HEK293 (cell line): ENCODE results near the gene TMIGD2.

Experiments
- CTCF ChIA-PET: fragments of 350-600 bp; formaldehyde crosslinking; extraction: SDS; loops from one replicate; lab custom pipeline; 2021; ENCODE audit warnings: antibody characterized with exemption; lab: Yijun Ruan, JAX
- POLR2A ChIA-PET: fragments of 300-600 bp; formaldehyde crosslinking; extraction: SDS; loops from one replicate; lab custom pipeline; 2020; ENCODE audit warnings: antibody characterized with exemption, inconsistent platforms; lab: Yijun Ruan, JAX
- H3K27ac ChIP-seq: fragments of 200-500 bp; sonication (Bioruptor generic); 2 replicates; pipeline ENCODE4 v1.5.1; 2014; ENCODE audit warnings: low read depth, low read length, control low read depth, inconsistent platforms; ENCODE audit errors: extremely low read depth
- H3K36me3 ChIP-seq, 2 experiments: fragments of 200-500 bp in 1 of 2; sonication (Bioruptor generic) in 1 of 2; 1 replicate in 1 of 2; 2 replicates in 1 of 2; pipeline ENCODE4 v1.5.1; 2014 to 2017; ENCODE audit warnings: inconsistent platforms in 2 of 2, low read length in 2 of 2; ENCODE audit not compliant: control insufficient read depth in 2 of 2, insufficient read depth in 1 of 2
- H3K4me1 ChIP-seq: fragments of 200-500 bp; sonication (Bioruptor generic); 2 replicates; pipeline ENCODE4 v1.5.1; 2014; ENCODE audit warnings: mild to moderate bottlenecking, low read length, inconsistent platforms; ENCODE audit not compliant: control insufficient read depth, insufficient read depth
- H3K4me3 ChIP-seq: 2 replicates; pipeline ENCODE4 v1.5.1; 2011; ENCODE audit warnings: low read depth, mild to moderate bottlenecking, control low read depth, low read length, moderate library complexity
- H3K9me3 ChIP-seq: fragments of 200-500 bp; sonication (Bioruptor generic); 2 replicates; pipeline ENCODE4 v1.5.1; 2014; ENCODE audit warnings: low read depth, low read length, inconsistent platforms; ENCODE audit not compliant: control insufficient read depth, insufficient read depth
- BCL11A ChIP-seq: fragments of 450-650 bp; formaldehyde crosslinking; IDR thresholded peaks from 2 replicates; pipeline ENCODE4 v1.5.1; 2016; ENCODE audit warnings: low read depth, missing biosample characterization, missing genetic modification characterization
- MZF1 ChIP-seq: fragments of 450-650 bp; formaldehyde crosslinking; IDR thresholded peaks from 2 replicates; pipeline ENCODE4 v1.5.1; 2017; ENCODE audit warnings: missing biosample characterization, missing genetic modification characterization, borderline replicate concordance
- PBX3 ChIP-seq: sonication (generic); formaldehyde crosslinking; IDR thresholded peaks from 2 replicates; pipeline ENCODE4 v1.8.1; 2022; ENCODE audit warnings: mild to moderate bottlenecking, moderate library complexity, missing genetic modification reagents
- PRDM10 ChIP-seq: fragments of 450-650 bp; formaldehyde crosslinking; IDR thresholded peaks from 2 replicates; pipeline ENCODE4 v1.5.1; 2016; ENCODE audit warnings: missing biosample characterization, missing genetic modification characterization
- SCRT2 ChIP-seq: fragments of 450-650 bp; formaldehyde crosslinking; IDR thresholded peaks from 2 replicates; pipeline ENCODE4 v1.5.1; 2016; ENCODE audit warnings: missing biosample characterization, missing genetic modification characterization
- SP2 ChIP-seq: fragments of 450-650 bp; formaldehyde crosslinking; IDR thresholded peaks from 2 replicates; pipeline ENCODE4 v1.5.1; 2016; ENCODE audit warnings: missing biosample characterization, missing genetic modification characterization
- TSHZ1 ChIP-seq: fragments of 450-650 bp; formaldehyde crosslinking; IDR thresholded peaks from 2 replicates; pipeline ENCODE4 v1.5.1; 2016; ENCODE audit warnings: missing biosample characterization, missing genetic modification characterization, borderline replicate concordance
- ZNF10 ChIP-seq: fragments of 450-650 bp; formaldehyde crosslinking; IDR thresholded peaks from 2 replicates; pipeline ENCODE4 v1.5.1; 2017; ENCODE audit warnings: missing biosample characterization, missing genetic modification characterization
- ZNF274 ChIP-seq, 2 experiments: fragments of 200-500 bp in 1 of 2; fragments of 450-650 bp in 1 of 2; sonication (Bioruptor generic) in 1 of 2; formaldehyde crosslinking in 1 of 2; IDR thresholded peaks; 2 replicates each; pipeline versions ENCODE4 v1.5.1 to v1.6.1; 2014 to 2016; ENCODE audit warnings: borderline replicate concordance in 1 of 2, inconsistent platforms in 1 of 2, low read length in 1 of 2, missing biosample characterization in 1 of 2, missing genetic modification characterization in 1 of 2
- ZNF311 ChIP-seq: fragments of 450-650 bp; formaldehyde crosslinking; IDR thresholded peaks from 2 replicates; pipeline ENCODE4 v1.5.1; 2017; ENCODE audit warnings: missing biosample characterization, missing genetic modification characterization, borderline replicate concordance
- ZNF571 ChIP-seq: fragments of 450-650 bp; formaldehyde crosslinking; IDR thresholded peaks from 2 replicates; pipeline ENCODE4 v1.5.0; 2017; ENCODE audit warnings: missing biosample characterization, missing genetic modification characterization
- ZNF600 ChIP-seq: fragments of 450-650 bp; formaldehyde crosslinking; IDR thresholded peaks from 2 replicates; pipeline ENCODE4 v1.5.1; 2016; ENCODE audit warnings: missing biosample characterization, missing genetic modification characterization
- ZNF621 ChIP-seq: fragments of 450-650 bp; formaldehyde crosslinking; IDR thresholded peaks from 2 replicates; pipeline ENCODE4 v1.5.1; 2017; ENCODE audit warnings: missing biosample characterization, missing genetic modification characterization
- ZNF623 ChIP-seq: fragments of 450-650 bp; formaldehyde crosslinking; IDR thresholded peaks from 2 replicates; pipeline ENCODE4 v1.5.1; 2016; ENCODE audit warnings: missing biosample characterization, missing genetic modification characterization
- ZNF626 ChIP-seq: fragments of 450-650 bp; sonication (Bioruptor Pico); formaldehyde crosslinking; IDR thresholded peaks from 2 replicates; pipeline ENCODE4 v1.5.1; 2018; ENCODE audit warnings: missing biosample characterization, missing genetic modification characterization, inconsistent platforms
- ZNF639 ChIP-seq: fragments of 450-650 bp; formaldehyde crosslinking; IDR thresholded peaks from 2 replicates; pipeline ENCODE4 v1.5.1; 2016; ENCODE audit warnings: missing biosample characterization, missing genetic modification characterization
- ZNF658 ChIP-seq: fragments of 450-650 bp; formaldehyde crosslinking; IDR thresholded peaks from 2 replicates; pipeline ENCODE4; 2016; ENCODE audit warnings: missing biosample characterization, missing genetic modification characterization
- ZNF843 ChIP-seq: fragments of 450-650 bp; formaldehyde crosslinking; IDR thresholded peaks from 2 replicates; pipeline ENCODE4 v1.5.1; 2016; ENCODE audit warnings: missing biosample characterization, missing genetic modification characterization
- ZSCAN23 ChIP-seq: fragments of 450-650 bp; formaldehyde crosslinking; IDR thresholded peaks from 2 replicates; pipeline ENCODE4 v1.5.1; 2016; ENCODE audit warnings: missing biosample characterization, missing genetic modification characterization
- TF ChIP-seq, protein P1 (sequence below): fragments of 450-650 bp; formaldehyde crosslinking; IDR thresholded peaks from 2 replicates; pipeline ENCODE4 v1.5.1; 2017; ENCODE audit warnings: missing biosample characterization, missing genetic modification characterization

The TMIGD2 gene

DNA sequence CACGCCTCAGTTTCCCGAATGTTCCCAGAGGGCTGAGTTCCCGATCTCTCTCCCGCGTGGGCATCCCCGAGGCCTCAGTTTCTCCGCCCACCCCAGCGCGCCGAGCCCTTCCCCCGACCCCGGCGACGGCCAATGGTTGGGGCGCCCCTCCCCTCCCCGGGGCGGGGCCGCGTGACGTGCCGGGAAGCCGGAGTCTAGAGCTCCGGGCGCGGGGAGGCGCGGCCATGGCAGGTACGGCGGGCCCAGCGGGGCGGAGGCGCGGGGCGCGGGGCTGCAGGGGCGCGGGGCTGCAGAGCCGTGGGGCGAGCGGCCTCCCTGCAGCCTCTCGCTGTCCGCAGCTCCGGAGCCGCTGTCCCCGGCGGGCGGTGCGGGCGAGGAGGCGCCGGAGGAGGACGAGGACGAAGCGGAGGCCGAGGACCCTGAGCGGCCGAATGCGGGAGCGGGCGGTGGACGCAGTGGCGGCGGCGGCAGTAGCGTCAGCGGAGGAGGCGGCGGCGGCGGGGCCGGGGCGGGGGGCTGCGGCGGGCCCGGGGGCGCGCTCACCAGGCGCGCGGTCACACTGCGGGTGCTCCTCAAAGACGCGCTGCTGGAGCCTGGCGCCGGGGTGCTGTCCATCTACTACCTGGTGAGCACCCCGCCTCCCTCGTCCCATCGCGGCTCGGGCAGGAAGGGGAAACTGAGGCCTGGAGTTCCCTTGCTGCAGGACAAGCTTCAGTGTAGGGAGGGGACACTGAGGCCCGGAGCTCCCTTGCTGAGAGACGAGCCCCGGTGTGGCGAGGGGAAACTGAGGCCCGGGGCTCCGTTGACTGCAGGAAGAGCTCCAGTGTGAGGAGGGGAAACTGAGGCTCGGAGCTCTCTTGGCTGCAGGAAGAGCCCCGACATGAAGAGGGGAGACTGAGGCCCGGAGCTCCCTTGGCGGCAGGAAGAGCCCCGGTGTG lies 41.5 kb upstream of the TMIGD2 start, which contains the start of gene MPND (continued):
- TF ChIP-seq PRDM10 (tag by site-specific recombination), result peak; percentile 30; the same call in 1 of the 2 replicates
- TF ChIP-seq, all 188 proteins: peak for 13

GRCh38 chr19:4342615-4343369 lies 40.6 kb upstream of the TMIGD2 start:
- Histone ChIP-seq H3K9me3 (no peaks in the 10 kb centered on the region), H3K4me1 (peaks cover 3% of the 10 kb centered on the region; the same call in 1 of the 2 replicates), H3K27ac (peak overlapping the region; percentile 68), H3K4me3 (peak overlapping the region; percentile 73), H3K36me3 (peaks cover 5 to 17% of the 10 kb centered on the region in 2 experiments; a peak in 2 of 3 replicates)
- ChIA-PET POLR2A (interaction anchor here (0.6 to 3.2 kb wide), 38 partner anchors 9 to 1867 kb away, joined by 3 to 29 read pairs (median 4); partner anchors contain the start of genes CHAF1A, FSD1, GADD45B and HDGFL2), CTCF (interaction anchor here (0.7 to 3.9 kb wide), 5 partner anchors 10 to 76 kb away, joined by 3 to 44 read pairs (median 9); no protein-coding TSS in a partner anchor)
- peak; percentile 89; the same call in 1 of the 2 replicates for TF ChIP-seq ZNF10 (tag by site-specific recombination)
- TF ChIP-seq ZNF311 (tag by site-specific recombination), result no peak
- TF ChIP-seq, protein P1, sequence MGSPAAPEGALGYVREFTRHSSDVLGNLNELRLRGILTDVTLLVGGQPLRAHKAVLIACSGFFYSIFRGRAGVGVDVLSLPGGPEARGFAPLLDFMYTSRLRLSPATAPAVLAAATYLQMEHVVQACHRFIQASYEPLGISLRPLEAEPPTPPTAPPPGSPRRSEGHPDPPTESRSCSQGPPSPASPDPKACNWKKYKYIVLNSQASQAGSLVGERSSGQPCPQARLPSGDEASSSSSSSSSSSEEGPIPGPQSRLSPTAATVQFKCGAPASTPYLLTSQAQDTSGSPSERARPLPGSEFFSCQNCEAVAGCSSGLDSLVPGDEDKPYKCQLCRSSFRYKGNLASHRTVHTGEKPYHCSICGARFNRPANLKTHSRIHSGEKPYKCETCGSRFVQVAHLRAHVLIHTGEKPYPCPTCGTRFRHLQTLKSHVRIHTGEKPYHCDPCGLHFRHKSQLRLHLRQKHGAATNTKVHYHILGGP (tag by site-specific recombination), result peak; percentile 55
- TF ChIP-seq TSHZ1 (tag by site-specific recombination), result peak; percentile 28; the same call in 1 of the 2 replicates
- TF ChIP-seq ZNF274 (IDR thresholded peaks at IDR 0.05; ENCODE audit: low read length), result no peak
- TF ChIP-seq ZNF274 (tag by site-specific recombination; IDR thresholded peaks at IDR 0.05; ENCODE audit: borderline replicate concordance), result no peak
- no peak for TF ChIP-seq ZNF623 (tag by site-specific recombination)
- TF ChIP-seq ZNF571 (tag by site-specific recombination), result no peak
- TF ChIP-seq BCL11A (tag by site-specific recombination), result peak; percentile 89
- TF ChIP-seq ZNF626, result no peak
- TF ChIP-seq ZSCAN23 (tag by site-specific recombination), result peak; percentile 80; the same call in 1 of the 2 replicates
- TF ChIP-seq MZF1 (tag by site-specific recombination), result peak; percentile 60; the same call in 1 of the 2 replicates
- TF ChIP-seq ZNF843 (tag by site-specific recombination), result peak; percentile 65; the same call in 1 of the 2 replicates
- no peak for TF ChIP-seq PBX3 (CRISPR knock-in tag)
- TF ChIP-seq ZNF639, result no peak; the same call in 1 of the 2 replicates
- peak; percentile 68; the same call in 1 of the 2 replicates for TF ChIP-seq SCRT2 (tag by site-specific recombination)
- peak; percentile 89 for TF ChIP-seq ZNF600 (tag by site-specific recombination)
- peak; percentile 97 for TF ChIP-seq SP2 (tag by site-specific recombination)
- no peak for TF ChIP-seq ZNF658
- TF ChIP-seq ZNF621 (tag by site-specific recombination), result no peak
